Glomerular visceral epithelial cell (primary cell): ENCODE measurements around the gene ELOVL7.

Source experiments
- DNase-seq: peaks from one replicate; pipeline ENCODE4 v3.0.0-alpha.2; 2016; ENCODE audit errors: extremely low spot score

ELOVL7 gene

DNA sequence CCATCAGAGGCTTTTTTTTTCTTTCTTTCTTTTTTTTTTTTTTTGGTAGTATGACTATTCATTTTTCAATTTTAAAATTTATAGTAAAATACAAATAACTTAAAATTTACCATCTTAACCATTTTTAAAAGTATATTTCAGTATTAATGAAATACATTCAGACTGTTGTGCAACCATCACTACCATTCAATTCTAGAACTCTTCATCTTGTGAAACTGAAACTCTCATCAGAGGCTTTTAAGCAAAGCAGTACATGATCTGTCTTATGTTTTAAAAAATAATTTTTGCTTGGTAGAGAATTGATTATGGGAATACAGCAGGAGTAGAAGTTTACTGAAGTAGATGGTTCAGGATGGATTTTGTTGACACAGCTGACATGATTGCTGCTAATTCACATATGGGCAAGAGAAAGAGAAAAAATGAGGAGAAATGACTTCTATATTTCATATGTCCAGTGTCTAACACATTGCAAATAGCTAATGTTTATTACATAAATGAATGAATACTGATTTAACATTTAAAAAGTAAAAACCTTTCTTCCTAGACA lies 13.4 kb downstream of the ELOVL7 start:
- DNase-seq = no peak

DNA sequence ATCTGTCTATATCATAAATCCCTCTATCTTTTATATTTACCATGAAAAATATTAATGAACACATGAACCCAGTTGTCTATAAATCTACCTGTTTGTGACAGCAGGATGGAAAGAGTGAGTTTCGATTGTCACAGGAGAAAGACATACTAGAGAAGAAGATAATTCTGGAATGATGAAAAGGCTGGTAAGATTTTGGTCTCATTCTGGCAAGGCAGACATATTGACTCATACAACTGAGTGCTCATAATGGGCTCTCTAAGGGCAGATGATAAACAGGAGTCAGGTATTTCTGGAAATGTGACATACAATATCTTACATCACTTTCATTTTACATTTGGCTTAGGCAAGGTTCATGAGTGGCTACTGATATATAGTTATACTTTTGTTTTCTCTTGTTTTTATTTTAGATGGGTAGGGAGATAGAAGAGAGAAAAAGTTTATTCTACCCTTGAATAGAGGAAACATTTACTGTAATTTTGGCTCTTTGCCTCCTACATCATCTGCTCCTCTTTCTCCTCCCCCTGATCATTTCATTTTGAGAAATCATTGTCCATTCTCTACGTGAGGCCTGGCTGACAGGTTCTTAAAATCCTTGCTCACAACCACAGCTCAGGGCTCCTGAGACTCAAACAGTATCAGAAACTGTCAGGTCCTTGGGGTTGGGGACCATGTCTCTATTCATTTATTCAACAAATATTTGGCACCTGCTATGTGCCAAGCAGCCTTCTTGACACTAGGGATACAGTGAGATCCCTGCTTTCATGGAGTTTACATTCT lies 14.4 kb downstream of the ELOVL7 start:
- DNase-seq = no peak

DNA sequence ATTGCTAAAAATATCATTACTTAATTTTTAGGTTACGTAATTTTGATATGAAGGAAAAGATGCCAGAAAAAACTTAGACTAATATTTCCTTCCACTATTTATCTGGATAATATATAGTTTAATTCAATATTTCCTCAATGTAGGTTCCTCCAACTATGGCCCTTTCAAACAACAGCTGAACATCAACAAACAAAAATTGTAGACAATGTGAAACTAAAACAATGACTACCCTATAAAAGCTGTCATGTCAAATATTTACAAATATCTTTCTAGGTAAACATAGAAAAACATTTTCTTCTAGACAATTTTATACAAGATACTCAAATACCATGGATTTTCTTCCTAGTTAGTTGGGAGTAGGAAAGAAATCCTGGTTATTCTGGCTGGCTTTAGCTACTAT lies 16.9 kb downstream of the ELOVL7 start:
- no peak for DNase-seq

DNA sequence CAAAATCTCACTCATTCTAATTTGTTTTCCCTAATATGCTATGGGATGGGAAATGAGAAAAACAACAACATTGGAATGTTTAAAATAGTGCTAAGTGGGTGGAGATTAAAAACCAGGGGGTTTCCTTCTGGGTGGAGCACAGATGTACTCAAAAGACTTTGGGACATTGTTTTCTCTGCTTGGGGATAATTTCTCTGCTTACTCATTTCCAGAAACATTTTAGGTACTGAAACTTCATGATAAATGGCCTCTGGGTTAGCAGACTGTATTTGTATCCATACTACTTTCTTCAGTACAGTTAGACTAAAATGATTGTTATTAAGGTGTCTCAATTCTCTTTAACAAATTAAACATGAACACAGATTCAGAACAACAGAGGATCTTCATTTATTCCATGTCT lies 17.4 kb downstream of the ELOVL7 start:
- DNase-seq = no peak

DNA sequence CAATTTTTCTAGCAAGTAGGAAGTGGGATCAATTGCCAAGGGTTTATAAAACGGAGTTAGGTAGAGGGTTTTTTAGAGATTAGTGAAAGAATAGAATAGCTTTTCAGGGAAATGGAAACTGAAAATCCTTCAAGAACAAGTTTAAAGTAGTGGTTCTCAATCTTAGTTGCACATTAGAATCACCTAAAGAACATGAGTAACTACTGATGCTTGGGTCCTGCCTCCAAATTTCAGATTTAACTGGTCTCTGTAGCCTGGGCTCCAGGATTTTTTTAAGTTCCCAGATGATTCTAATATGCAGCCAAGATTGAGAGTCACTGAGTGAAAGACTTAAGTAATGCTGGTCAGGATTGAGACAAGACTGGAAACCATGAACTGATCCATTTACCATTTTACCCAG lies 20.5 kb downstream of the ELOVL7 start:
- DNase-seq = no peak

DNA sequence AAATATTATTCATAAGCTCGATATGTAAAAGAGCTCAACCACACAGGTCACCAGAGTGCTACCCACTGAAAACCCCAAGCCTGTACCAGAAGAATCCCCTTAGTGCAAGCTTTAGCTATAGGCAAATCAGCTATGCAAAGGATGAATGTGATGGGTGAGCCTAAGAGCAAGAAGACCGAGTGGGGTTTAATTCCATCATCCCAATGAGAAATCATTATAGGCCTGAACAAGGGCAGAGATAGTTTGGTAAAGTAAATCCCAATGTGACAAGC lies 21.8 kb downstream of the ELOVL7 start:
- DNase-seq = no peak

DNA sequence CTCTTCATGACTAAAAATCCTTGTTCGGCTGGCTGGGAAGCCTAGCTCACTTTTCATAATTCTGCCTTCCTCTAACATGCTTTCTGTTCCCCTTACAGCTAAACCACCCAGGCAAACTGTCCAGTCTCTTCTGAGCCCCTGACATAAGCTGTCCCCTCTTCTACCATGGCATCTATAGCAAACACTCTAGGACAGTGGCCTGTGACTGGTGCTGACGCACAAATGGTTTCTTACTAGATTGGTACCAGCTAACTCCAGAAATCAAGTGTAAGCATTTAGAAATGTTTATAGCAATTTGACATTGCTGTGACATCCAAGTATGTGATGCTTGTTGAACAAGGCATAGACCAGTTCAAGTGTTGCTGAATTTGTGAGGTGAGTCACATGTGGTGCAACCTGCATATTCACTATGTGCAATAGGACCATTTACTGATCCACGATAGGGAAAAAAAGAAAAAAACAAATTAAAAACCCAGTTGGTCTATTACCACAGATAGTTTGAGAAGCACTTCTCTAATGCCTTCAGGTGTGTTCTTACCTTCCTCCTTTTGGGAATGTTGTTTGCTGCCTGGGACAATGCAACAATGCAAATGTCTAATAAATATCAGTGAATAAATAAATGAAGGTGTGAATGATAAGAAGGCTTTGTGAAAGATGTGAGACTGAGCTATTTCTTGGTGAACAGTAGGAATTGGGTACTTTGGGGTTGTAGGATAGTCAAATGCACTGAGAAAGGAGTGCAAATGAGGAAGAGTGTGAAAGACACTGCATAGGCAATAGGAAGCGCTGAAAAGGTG lies 22.4 kb downstream of the ELOVL7 start:
- DNase-seq = no peak

DNA sequence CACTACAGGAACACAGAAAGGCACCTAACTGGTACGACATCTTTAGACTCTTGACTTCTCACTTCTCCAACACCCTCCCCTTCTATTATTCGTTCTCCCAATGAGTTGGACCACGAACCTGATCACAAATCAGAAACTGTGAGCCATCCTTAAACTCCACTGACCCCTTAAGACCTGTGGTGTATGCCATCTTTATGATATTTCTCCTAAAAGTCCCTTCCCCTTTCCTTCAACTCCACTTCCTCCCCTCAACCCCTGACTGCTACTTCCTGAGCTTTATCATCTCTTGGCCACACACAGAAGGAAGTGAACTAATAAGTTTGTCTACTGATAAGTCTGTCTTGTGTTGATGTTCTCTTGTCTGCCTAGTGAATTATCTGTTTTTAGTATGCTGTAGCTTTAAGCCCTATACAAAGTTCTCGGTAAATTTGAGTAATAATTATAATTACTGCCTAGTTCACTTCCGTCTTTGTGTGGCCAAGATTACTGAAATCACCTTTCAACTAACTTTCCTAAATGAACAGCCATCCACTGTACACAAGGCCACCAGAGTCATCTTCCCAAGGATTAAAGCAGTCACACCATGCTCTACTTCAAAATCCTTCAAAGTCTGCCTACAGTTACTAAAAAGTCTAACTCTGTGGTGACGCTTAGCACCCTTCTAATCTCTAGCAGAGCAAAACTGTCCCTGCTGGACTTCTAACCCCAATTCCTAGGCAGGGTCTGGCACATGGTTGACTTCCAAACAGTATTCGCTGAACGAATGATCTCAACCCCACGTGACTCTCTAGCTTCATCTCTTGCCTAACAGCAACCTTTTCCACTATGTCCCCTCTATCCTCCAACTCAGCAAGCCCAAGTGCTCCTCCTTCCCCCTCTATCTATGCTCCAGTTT lies 23.2 kb downstream of the ELOVL7 start:
- no peak for DNase-seq

DNA sequence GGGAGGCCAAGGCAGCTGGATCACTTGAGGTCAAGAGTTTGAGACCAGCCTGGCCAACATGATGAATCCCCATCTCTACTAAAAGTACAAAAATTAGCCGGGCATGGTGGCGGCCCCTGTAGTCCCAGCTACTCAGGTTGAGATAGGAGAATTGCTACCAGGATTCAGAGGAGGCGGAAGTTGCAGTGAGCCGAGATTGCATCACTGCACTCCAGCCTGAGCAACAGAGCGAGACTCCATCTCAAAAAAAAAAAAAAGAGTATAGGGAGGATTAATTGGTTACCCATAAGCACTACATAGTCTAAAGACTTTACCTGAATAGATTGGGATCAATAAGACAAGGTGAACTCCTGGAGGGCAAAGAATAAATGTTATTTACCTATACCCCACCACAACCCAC lies 27.9 kb downstream of the ELOVL7 start:
- DNase-seq = peak; percentile 35

DNA sequence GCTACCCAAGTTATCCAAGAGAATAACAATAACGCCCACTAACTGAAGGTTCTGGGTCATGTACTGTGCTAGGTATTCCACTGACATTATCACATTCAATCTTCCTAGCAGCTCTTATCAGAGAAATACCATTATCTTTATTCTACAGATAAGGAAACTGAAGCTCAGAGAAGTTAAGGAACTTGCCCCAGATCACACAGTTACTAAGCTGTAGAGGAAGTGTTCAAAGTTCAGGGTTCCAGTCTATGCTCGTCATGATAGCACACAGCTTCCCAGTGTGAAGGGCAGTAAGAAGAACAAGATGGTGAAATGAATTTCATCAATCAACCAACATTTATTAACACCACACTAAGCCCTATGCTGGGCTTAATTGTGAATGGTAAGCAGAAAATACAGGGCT lies 29.6 kb downstream of the ELOVL7 start:
- no peak for DNase-seq

DNA sequence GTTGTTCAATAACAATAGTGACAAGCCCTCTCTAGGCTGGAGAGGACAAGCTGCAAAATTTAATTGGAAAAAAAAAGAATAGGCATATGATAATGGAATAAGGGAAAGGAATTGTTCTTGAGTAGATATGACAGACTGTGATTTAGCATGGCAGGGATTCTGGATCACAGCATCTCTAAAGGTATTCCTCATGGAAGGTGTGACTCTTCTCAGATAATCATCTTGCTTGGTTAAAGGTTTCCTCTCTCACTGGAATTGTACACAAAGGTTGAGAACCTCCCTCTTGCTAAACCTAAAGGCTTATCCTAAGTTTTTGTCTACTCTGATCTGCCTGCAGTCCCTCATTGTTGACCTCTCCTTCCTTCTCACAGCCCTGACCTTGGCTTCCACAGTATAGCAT lies 31.6 kb downstream of the ELOVL7 start:
- no peak for DNase-seq

DNA sequence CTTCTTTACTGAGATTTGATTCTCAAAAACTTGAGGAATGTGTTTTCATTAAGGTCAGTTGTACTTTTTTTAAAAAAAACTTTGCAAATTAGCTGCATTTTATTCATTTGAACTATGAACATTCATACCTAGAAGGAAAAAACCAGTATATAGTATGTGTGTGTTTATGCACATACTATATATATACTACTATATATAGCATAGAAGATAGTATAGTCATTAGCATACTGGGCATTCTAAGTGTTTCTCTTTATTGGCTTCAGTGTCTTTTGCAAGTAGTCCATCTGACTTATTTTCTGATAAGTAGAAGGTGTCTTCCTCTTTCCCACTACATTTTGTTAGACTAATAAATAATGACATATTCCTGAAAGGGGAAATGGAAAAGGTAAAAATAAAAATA lies 33.0 kb downstream of the ELOVL7 start:
- no peak for DNase-seq

DNA sequence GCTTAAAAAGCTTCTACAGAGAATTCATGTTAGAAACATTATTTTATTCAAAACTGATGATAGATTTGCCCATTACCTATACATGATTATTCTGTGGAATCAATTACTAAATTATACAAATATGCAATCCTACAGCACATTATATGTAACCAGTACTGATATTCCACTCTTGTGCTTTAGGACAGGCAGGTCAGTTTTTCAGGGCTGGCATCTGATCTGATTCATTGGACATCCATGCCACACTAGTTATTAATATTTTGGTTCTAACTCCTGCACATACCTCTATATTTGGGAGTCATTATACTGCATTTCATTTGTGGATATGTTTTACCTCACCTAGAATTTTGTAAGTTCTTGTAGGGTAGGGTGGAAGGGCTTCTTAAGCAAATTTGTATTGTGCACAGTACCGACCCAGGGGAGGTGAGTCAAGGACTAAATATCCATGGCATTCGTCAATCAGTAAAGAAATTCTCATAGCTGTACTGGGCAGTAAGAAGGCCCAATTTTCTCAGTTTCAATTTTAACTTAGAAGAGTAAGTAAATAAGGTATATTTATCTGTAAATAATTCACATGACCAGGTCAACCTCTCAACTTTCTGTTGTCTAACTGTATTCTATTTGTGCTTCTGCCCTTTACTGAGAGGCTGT lies 33.5 kb downstream of the ELOVL7 start:
- DNase-seq = peak; percentile 66

DNA sequence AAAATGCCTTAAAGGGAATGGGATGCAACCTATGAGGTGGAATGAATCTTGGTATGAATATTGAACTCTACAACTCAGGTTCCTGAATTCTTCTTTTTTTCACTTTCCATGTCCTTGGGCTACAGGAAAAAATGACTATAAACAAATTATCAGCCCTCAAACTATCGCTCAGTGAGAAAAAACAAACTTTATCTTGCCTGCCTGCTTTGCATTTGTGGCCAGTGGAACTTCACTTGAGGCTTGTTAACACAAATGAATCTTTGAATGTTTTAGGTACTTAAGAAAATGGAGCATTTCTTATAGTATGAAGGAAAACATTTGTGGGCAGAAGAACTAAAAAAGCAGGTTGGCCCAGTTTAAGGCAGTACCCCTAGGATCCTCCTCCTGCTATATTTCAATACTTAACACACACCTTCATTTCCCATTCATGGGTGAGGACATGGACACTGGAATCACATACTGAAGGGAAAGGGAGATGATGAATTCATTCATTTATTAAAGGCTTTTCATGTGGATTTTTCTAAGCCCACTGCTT lies 34.1 kb downstream of the ELOVL7 start:
- DNase-seq = no peak

DNA sequence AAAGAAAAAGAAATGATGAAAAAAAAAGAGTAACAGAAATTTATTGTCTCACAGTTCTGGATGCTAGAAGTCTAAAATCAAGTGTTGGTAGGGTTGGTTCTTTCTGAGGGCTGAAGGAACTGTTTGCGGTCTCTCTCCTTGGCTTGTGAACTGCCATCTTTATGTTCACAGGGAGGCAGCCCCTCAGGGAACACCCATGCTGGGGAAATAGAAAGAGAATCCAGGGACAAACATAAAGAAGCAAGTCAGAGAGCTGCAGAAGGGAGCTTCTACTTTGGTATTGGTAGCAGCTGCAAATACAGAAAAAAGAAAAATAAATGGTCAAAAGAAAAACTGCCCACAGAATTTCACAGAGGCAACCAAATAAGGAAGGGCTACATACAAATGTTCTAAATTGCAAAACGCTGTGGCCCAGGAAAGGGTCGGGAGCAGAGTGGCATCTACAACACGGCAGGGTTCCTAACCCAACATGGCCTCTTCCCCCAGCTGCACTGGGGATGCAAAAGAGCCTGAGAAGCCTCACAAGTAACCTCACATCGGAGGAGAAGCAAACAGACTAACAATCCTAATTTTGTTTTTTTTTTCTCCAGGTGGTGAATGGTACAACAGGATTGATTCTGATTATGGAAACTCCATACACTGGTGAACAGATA lies 37.4 kb downstream of the ELOVL7 start:
- no peak for DNase-seq

DNA sequence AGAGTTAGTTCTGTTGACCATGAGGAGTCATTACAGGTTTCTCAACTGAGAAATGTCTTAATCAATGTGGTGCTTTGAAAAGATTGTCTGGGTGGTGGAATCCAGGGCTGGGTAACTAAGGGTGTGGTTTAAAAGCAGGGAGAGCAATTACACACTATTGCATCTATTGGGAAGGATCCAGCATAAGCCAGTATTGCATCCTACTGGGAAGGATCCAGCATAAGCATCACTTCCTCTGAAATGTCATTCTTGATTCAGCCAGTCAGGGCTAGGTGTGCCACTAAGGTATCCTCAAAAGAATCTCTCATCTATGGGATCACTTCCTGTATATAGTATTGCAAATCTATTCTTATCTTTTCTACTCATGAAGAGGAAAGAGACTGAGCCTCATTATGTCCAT lies 38.6 kb downstream of the ELOVL7 start:
- no peak for DNase-seq

DNA sequence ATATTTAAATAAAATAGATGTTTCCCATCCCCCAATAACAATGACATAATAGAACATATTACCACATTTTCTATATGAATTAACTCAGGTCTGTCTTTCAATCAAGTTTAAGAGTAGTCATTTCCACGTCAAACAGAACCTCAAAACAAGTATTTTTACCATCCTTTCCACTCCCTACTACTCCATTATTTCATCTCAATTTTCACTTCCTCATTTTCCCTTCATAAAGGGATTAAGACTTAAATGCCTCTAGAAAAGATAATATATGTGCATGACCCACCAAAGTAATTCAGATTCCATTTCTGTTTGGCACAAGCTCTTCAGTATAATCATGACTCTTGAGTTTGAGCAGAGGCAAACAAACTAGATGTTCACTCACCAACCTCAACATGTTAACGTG lies 40.4 kb downstream of the ELOVL7 start:
- DNase-seq = no peak

DNA sequence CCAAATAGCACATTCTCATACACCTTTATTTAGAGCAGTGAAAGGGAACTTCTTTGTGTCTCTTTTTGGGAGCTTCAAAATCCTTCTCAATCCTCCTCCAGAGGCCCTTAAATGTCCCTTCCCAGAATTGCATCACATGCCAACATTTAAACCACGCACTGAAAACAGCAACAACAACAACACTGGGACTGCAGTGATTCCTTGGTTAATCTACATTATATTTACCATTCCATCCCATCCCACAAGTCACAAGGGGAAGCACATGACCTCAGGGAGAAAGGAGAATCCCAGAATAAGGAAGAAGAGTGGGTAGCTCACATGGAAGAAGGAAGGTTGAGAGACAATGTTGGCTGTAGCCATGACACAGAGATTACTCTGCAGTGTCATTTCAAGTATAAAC lies 41.1 kb downstream of the ELOVL7 start:
- DNase-seq = no peak

DNA sequence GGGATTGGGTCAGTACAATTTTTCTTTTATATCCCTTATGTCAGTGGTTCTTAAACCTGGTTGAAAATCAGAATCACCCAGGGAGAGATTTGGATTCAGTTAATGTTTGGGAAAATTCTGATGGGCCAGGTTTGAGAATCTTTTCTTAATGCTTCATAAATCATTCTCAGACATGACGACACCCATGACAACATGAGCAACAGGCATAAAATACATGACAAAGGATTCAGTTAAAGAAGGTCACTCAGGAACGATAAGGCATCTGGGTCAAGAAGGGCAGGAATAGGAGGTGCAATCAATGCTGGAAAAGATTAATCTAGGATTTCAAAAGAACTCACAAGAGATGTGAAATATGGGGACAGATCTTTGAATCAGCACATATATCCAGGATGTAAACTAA lies 41.8 kb downstream of the ELOVL7 start:
- DNase-seq = no peak

DNA sequence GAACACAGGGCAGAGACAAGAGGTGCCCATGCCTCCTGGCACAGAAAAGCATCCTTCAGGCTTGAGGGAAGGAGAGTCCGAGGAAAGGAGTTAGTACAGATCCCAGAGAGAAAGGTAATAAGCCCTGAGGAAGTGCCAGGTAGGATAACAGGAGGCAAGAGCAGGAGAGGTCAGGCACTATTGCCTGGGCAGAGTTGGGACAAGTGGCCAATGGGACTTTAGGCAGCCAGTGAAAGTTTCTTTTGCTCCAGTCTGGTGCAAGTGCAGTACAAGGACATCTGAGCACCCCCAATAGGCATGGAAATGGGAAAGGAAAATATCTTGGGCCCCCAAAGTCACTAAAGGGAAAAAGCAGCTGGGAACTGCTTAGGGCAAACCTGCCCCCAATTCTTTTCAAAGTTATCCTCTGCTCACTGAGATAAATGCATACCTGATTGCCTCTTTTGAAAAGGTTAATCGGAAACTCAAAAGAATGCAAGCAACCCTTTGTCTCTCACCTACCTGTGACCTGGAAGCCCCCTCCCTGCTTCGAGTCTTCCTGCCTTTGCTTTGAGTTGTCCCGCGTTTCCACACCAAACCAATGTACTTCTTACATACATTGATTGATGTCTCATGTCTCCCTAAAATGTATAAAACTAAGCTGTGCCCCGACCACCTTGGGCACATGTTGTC lies 46.5 kb downstream of the ELOVL7 start:
- no peak for DNase-seq
